Left cardiac atrium (tissue), 4 donors: ENCODE results near the gene COL13A1. TPM values are rescaled to one million over a fixed set of nuclear protein-coding genes. Genes with fewer than 3 reads are reported as not detected.

Source experiments
- ATAC-seq, 2 donors: fragments of 200-7000 bp; cut with Tn5 transposase; one replicate each; pipeline ENCODE4 v1.9.1; 2020; ENCODE audit warnings: mild to moderate bottlenecking in 2 of 2, moderate library complexity in 2 of 2
- DNase-seq: peaks from one replicate; pipeline ENCODE4 v3.0.0-alpha.2; 2020
- intact Hi-C, 2 donors: fragments of 100-400 bp; cut with DNase I; formaldehyde crosslinking; loops; one replicate each; pipeline versions ENCODE4 v1.14.1 to v1.15.1; 2022 to 2023
- total RNA-seq, 2 donors: library from RNA; stranded (reverse); fragmentation: NEBNext Ultra II Directional; extraction: Animal tissue kit (Norgen Biotek cat#: 25700); gene quantifications; one replicate each; pipeline ENCODE4 v1.2.1, GENCODE V29; 2021
- donor health status: DM: no; HTN: yes; CAD: no.
- donor health status: DM: no; HTN: yes; CAD: no; lungs with severe emphysema.
- donor health status: DM: yes; HTN: yes; CAD: no.
- donor health status: Dilated cardiomyopathy.

Gene COL13A1
- total RNA-seq, 2 donors from 2014 or later = 3.8 to 6.7 TPM

DNA sequence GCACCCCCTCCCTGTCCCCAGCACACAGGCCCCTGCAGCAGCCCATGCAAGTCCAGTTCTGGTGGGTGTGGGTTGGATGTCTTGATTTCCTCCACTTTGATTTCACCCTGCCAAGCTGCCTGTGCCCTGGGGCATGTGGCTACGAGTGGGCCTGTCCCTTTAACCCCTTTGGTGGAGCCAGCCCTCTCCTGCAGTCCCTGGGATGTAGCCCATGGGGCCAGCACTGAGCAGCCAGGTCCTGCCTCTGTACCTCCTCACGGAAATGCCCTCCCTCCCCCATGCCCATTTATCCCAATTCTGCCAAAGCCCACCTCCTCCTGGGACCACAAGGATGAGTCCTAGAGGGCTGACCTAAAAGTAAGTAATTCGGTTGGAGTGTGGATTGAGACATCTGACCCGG is 11.9 kb downstream of the COL13A1 start:
- intact Hi-C loops = no loop called here
- DNase-seq (no peak), ATAC-seq (no peak)

DNA sequence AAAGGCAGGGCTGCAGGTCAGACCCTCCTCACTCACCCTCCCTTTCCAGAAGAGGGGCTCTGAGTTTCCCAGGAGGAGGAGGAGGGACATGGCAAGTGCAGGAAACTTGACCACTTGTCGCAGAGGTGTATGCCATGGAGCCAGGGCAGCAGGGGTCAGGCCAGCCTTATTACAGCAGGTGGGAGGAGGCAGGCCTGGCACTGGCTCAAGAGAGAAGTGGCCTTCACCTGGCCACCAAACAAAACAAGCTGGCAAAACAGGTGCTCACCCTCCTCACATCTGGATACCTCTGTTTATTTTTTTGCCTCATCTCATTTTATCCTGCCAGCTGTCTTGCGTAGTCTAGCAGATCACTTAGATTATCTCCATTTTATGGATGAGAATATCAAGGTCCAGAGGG is 12.5 kb downstream of the COL13A1 start:
- intact Hi-C loops = no loop called here
- DNase-seq (no peak), ATAC-seq (no peak)

DNA sequence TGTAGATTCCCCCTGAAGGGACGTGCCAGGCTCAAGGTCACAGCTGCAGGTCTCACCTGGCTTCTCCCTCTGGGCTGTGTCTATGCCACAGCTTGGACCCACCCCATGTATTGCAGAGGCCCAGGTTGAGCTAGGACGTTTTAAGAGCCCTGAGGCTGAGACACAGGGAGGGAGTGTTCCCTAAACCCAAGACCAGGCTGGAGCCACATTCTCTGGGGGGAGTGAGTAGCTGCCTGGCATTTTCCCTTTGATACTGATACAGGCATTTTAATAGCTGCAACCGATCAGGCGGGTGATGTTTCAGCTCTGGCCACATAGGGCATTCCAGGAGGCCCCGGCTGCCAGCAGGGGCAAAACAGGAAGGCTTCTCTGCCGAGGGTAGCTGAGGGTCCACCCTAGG is 13.4 kb downstream of the COL13A1 start:
- no peak for DNase-seq
- intact Hi-C loops = no loop called here
- ATAC-seq = no peak

DNA sequence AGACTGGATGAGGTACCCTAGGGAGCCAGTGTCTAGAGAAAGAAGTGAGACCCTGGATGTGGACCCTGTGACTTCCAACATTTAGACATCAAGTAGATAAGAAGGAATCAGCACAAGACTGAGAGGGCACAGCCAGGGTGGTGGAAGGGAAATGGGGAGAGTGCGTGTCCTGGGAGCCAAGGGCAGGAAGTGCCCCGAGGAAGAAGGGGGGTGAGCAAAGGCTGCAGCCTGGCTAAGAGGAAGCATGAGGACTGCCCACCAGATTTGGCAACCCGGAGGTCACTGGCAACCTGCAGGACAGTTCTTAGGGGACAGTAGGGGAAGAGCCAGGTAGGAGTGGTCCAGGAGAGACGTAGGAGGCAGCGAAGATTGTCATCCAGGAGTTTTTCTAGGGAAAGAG is 14.8 kb downstream of the COL13A1 start:
- ATAC-seq (peak in 1 of 2 donors; percentile 10), DNase-seq (no peak)
- intact Hi-C loops = no loop called here

DNA sequence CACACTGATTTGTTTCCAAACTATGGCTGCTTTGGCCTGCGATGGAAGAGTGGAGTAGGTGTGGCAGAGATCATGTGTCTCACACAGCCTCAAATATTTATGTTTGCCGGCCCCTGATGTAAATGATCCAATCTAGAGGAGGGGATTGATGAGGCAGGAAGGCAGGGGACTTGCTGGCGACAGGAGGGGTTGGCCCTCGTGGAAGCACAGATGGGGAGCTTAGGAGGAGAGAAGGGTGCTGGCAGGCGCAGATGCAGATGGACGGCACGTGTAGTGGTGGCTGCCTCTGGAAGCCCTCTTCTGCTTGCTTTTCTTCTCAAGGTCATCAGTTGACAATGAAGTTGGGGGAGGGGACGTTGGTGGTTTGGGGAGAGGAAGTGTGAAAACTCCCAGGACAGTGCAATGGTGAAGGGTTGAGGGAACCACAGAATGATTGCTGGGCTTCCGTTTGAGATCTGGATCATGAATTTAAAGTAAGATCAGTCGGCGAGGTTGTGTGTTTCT is 15.4 kb downstream of the COL13A1 start:
- intact Hi-C loops = no loop called here

DNA sequence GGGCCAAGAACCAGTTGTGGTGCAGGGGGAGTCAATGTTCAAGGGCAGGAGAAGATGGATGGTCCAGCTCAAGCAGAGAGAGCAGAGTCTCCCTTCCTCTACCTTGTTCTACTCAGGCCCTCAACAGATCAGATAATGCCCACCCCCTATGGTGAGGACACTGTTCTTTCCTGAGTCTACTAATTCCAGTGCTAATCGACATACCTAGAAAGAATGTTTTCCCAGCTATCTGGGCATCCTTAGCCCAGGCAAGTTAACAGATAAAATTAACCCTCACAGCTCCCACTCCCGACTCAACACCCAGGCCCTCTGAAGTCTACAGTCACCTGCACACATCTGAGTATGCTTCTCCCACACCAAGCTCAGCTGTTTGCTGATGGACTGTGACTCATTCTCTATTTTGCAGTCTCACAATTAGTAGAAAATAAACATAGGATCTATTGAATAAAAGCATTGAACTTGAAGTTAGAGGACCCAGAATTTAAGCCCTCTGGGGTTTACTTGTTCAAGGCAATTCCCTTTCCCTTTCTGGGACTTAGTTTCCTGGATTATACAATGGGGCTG is 17.1 kb downstream of the COL13A1 start:
- DNase-seq (no peak), ATAC-seq (no peak)
- intact Hi-C loops = no loop called here

More for the DNA sequence above, 15.4 kb downstream of the COL13A1 start:
- no peak for ATAC-seq
- no peak for DNase-seq

DNA sequence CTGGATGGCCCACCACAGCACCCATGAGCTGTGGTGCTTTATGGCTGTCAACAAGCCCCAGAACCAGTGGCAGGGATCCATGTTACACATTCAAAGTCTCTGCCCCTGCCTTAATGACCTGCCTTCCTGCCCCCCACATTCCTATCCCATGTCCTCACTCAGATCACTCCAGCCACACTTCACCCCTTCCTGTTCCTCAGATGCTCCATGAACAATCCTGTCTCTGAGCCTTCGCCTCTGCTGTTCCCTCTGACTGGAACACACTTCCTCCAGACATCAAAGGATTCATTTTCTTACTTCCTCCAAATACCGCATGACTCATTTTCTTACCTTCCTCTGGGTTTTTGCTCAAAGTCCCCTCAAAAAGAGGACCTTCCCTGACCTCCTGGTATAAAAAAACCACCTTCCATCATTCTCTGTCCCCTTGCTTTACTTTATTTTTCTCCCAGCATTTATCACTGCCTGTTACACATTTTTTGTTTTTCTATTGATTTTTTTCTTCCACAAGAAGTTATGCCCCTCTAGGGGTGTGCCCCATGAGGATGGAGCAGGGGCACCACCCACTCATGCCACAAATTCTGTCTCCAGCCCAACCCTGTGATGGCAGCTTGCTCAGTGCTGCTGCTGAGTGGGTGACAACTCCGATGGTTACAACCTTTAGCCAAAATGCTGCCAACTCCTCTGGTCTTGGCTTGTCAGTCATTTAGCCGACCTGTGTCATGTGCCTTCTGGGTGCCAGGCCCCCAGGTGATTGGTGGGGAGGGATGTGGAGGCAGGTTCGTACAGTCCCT is 18.2 kb downstream of the COL13A1 start:
- intact Hi-C loops = no loop called here
- DNase-seq (no peak), ATAC-seq (no peak)

DNA sequence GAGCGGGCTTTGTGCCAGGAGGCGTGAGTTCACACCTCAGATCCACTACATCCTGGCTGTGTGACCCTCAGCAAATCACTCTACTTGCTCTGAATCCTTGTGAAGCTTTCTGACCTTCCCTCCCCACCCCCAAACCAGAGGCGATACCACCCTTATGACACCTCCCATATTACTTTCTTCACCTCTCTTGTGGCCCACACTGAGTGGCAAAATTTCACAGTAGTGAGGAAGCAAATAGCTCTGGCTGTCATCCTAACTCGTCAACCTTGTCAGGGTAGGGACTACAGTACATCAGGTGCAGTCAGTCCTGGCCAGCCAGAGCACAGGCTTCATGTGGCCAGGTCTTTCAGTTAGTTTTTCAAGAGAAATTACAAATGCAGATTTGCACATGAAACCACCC is 19.1 kb downstream of the COL13A1 start:
- intact Hi-C loops = no loop called here
- DNase-seq (no peak), ATAC-seq (no peak)

DNA sequence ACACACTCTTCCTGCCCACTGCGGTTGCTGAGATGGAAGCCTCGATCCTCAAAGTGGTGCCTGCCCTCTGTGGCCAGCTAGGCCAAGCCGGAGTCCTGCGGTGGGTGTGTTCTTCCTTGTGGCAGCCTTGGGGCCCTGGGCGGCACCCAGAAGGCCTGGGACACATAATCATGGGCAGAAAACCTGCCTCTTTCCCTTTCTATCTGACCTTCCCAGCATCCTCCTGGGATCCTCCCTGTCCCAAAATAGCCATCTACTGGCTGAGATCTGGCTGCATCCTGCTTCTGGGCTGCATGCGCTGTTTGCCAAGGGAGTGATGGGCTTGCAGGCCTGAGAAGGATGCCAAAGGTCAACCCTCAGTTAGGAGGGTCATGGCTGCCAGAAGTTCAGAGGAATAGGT is 23.9 kb downstream of the COL13A1 start:
- ATAC-seq (peak; percentile 41 to 55), DNase-seq (peak; percentile 42)
- intact Hi-C loops = no loop called here

DNA sequence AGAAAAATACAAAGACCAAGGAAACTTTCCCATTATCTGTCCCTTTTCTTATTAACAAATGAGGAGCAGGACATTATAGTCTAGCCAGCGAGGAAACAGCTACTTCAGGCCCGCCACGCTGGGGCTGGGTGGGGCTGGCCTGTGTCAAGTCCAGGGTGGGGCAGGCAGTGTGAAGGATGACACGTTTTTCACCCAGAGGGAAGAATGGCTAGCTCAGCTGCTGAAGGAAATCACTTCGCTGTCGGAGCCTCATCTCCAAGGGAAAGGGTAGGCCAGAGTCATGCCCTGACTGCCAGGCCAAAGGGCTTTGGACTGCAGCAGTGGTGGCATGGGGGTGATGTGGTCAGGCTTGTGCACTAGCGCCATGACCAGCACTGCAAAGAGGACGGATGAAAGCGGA is 24.4 kb downstream of the COL13A1 start:
- intact Hi-C loops = no loop called here
- DNase-seq (no peak), ATAC-seq (peak in 1 of 2 donors; percentile 39)

DNA sequence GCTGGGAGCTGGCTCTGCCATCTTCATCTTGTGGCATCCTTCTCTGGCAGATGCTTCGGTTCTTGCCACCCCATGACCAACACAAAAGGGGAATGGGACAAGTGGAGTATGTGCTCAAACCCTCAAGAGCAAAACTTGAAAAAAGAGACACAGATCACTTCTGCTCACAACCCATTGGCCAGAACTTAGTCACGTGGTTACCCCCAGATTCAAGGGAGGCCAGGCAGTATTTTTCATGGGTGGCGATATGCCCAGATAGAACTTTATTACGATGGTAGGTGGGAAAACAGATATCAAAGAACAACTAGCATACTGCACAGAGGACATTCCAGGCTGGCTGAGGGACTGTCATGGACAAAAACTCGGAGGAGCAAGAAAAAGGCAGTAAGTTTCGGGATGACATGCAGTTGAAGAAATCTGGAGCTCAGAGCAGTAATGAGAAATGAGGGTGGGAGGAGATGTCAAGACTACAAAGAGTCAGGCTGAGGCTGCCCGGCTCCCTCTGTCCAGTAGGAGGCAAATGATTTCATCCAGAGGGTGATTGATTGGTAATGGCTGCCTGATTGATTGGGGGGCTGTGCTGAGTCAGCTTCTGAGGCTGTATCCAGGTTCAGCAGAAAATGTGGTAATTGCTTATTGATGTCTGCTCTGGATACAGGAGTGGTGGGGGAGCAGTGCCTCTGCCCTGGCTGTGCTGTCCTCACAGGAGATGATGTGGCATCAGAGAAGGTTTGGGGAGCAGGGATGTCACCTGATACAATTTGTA is 25.3 kb downstream of the COL13A1 start:
- intact Hi-C loops = no loop called here
- DNase-seq (no peak), ATAC-seq (no peak)

DNA sequence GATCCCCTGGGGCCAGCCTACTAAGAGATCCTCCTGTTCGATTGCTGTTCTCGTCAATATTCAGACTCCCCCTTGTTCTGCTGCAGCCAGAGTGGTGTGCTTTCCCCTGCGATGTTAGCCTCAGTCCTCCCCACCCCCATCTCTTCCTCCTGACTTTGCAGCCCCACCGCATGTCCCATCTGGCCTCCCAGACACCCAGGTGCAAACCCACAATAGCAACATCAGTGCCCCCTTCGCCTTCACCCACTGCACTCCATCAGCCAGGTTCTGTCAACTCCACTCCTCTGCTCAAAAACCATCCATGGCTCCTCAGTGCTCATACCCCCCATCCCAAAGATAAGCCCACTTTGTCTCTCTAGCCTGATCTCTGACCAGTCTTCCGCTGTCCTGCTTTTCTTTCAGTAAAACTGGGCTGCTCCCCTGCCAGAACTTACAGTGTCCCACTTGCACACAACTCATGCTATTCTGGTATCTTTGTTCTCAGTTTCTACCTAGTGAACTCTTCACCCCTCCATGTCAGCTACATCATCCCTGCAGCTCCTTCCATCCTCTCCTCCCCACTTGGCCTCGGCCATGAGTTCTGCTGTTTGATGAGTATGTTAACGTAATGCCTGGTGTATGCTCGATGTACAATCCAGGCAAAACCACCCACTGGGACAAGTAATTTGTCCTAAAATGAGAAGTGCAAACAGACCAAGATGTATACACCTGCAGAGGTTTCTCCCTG is 26.6 kb downstream of the COL13A1 start:
- no peak for ATAC-seq
- intact Hi-C loops = no loop called here

DNA sequence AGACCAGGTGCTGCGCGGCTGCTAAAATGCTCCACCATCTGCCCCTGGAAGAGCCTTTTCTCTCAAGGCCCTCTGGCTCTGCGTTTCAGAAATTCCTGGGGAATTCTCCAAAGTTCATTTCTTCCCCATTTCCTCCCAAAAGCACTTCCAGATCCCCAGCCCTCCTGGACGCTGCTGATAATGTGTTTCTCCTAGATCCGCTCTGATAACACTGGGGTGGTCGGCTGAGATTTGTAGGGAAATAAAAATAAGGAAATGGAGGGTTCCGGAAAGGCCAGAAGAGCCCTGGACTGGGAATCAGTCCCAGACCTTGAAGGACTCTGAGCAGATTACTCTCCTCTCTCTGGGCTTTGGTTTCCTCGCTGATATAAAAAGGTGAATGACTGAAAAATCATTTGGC is 28.1 kb downstream of the COL13A1 start:
- DNase-seq (no peak), ATAC-seq (no peak)
- intact Hi-C loops = no loop called here

More for the DNA sequence above, 26.6 kb downstream of the COL13A1 start:
- DNase-seq = no peak

DNA sequence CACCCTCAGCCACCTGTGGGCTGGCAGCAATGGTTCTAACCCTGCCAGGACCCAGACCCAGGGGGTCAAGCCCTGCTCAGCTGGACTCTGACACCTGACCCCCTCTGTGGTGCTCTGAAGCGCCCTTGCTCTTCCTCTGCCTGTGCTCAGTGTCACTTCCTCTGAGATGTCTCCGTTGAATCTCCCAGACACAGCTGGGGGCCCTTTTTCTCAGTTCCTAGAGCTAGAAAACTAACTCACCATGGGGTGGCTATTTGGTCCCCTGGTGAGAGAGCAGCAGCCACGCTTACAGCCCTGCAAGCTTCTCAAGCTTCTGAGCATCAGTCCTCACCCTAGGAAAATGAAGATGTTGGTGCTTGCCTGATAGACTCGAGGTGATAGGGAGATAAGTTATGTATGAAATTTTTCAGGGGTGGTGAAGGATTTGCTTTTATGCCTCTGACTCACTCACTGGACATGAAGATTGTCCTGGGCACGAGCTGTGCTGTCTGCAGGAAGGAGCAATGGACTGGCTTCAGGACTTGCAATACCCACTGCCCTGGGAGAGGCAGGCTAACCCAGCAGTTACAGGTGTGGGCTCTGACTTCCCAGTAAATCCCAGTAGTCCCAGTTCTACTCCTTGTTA is 29.6 kb downstream of the COL13A1 start:
- ATAC-seq (no peak), DNase-seq (no peak)
- intact Hi-C loops = no loop called here

DNA sequence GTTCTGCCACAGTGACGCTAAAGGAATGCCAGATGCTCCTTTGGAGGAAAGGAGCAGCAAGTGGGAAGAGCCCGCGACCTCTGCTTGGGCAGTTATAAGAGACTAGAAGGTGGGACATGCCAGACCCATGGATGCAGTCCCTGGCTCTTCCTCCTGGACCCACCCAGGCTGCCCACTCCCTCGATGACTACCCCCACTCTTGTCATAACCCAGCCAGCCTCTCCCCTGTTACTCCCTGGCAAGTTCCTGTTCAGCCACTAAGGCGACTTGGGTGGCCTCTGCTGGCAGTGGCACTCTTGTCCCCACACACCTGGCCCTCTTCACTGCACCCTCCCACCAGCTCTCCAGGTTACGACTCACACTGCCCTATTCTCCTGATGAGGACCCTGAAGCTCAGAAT is 33.5 kb downstream of the COL13A1 start:
- DNase-seq (no peak), ATAC-seq (no peak)
- intact Hi-C loops = no loop called here

DNA sequence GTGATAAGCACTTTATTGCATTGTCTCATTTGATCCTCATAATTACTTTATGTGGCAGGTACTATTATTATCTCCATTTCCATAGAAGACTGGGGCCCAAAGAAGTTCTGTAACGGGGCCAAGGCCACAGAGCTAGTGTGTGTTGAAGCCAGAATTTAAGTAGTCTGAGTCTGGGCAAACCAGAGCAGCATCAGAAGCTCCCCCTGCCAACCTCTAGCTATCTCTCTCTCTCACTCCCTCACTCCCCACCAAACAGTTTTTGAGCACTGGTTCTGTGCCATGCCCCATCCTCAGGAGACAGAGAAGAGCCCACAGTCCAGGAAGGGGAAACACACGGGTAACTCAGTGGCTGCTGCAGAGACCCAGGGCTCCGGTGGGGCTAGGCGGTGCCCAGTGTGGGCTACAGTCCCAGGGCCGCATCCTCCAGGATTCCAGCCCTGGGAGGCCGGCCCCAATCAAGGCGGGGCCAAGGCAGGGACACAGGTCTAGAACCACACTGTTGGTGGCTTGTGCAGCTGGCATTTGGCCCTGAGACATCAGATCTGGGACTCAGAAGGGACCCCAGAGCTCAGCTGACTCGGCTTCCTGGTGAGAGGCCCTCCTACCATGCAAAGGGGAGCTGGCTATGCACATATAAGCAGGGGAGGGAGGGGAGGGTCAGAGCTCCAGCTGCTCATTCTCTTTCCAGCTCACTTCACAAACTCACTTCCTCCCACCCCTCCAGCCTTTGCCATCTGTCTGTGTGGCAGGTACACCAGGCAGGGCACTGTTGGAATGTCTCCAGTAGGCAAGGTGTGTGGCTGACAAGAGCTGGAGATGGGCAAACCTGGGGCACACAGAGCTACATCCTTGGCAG is 34.4 kb downstream of the COL13A1 start:
- intact Hi-C loops = no loop called here
- no peak for DNase-seq
- ATAC-seq = peak; percentile 33 to 52

DNA sequence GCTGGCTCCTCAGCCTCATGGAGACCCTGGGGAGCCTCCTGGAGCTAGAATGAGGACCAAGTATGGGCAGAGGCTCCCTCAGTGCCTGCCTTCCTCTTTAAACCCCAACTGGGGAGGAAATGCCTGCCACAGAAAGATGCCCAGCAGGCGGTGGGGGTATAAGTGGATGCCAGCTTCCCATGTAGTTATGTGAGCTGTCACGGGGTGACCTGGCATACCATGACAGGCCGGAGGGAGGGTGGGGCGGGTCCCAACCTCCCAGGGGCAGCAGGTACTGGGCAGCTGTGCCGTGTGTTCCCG is 35.0 kb downstream of the COL13A1 start:
- ATAC-seq (no peak), DNase-seq (no peak)
- intact Hi-C loops = no loop called here

DNA sequence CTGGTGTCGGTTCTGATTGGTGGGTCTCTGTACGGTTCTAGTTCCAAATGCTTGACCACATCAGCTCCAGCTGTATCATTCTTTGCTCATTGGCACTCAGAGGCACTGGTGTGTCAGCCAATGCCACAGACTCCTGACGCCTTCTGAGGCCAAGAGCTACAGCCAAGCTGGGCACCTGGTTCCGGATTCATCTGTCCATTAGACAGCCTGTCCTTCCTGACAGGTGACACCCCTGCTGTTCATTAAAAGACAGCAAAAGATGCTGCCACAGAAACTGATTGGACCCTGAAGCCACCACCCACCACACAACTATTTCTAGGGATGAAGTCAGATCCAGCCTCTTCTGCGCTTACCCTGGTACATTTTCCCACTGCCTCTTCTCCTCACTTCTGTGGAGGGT is 35.6 kb downstream of the COL13A1 start:
- DNase-seq (no peak), ATAC-seq (peak; percentile 28 to 35)
- intact Hi-C loops = no loop called here
